Kidney (tissue), 14 donors: ENCODE measurements around the gene NAMPT. TPM values are rescaled to one million over a fixed set of nuclear protein-coding genes. Genes with fewer than 3 reads are reported as not detected.
A peak's percentile ranks its signal among the peaks of the same experiment; 100 is the strongest.

Experiments used
- DNase-seq, 5 donors: peaks; one replicate each; pipeline ENCODE4 v3.0.0-alpha.2; 2013 to 2020
- FAIRE-seq: peaks from 2 replicates; lab custom pipeline; 2012; peaks lifted over from hg19 to GRCh38; lab: Jason Lieb, UNC
- H3K27ac ChIP-seq, 2 donors: one replicate each; pipeline ENCODE4 v1.7.0; 2013; ENCODE audit warnings: low read depth in 2 of 2, low read length in 2 of 2, inconsistent platforms in 1 of 2
- H3K27me3 ChIP-seq: one replicate; pipeline ENCODE4 v1.7.1; 2013; ENCODE audit warnings: low read length, inconsistent platforms; ENCODE audit not compliant: control insufficient read depth, insufficient read depth
- H3K36me3 ChIP-seq, 3 donors: one replicate each; pipeline versions ENCODE4 v1.7.0 to v1.7.1; 2013; ENCODE audit warnings: low read length in 3 of 3, control low read depth in 1 of 3, inconsistent platforms in 1 of 3; ENCODE audit not compliant: insufficient read depth in 3 of 3, control insufficient read depth in 2 of 3
- H3K4me1 ChIP-seq, 3 donors: one replicate each; pipeline versions ENCODE4 v1.7.0 to v1.7.1; 2013; ENCODE audit warnings: low read length in 3 of 3, inconsistent platforms in 1 of 3, low read depth in 1 of 3; ENCODE audit not compliant: control insufficient read depth in 2 of 3, insufficient read depth in 2 of 3
- H3K4me3 ChIP-seq, 3 donors: one replicate each; pipeline versions ENCODE4 v1.7.0 to v1.8.1; 2013; ENCODE audit warnings: low read length in 3 of 3, control low read depth in 1 of 3, inconsistent platforms in 1 of 3
- H3K9ac ChIP-seq, 3 donors: one replicate each; pipeline versions ENCODE4 v1.7.0 to v1.7.1; 2013; ENCODE audit warnings: low read length in 3 of 3, control low read depth in 1 of 3, inconsistent platforms in 1 of 3
- H3K9me3 ChIP-seq, 3 donors: one replicate each; pipeline versions ENCODE4 v1.7.0 to v1.7.1; 2013; ENCODE audit warnings: low read length in 3 of 3, control low read depth in 1 of 3, inconsistent platforms in 1 of 3; ENCODE audit not compliant: control insufficient read depth in 2 of 3, insufficient read depth in 1 of 3
- CTCF ChIP-seq: IDR thresholded peaks from 3 replicates; pipeline ENCODE4 v1.5.1; 2012; ENCODE audit warnings: mild to moderate bottlenecking, moderate library complexity, borderline replicate concordance; ENCODE audit not compliant: insufficient read depth; ENCODE audit errors: extremely low read depth
- intact Hi-C: fragments of 100-400 bp; cut with DNase I; formaldehyde crosslinking; loops from one replicate; pipeline ENCODE4 v1.11.1; 2022
- polyA plus RNA-seq: library from polyadenylated mRNA; stranded (reverse); fragments of 350-450 nt; fragmentation: Illumina TruSeq; extraction: RNeasy Lipid Tissue Mini Kit (QIAGEN cat#74804); gene quantifications from one replicate; pipeline ENCODE4 v1.2.3, GENCODE V29; 2014; ENCODE audit warnings: low read depth, low replicate concordance; ENCODE audit not compliant: insufficient read depth
- total RNA-seq: library from RNA; stranded (reverse); fragmentation: NEBNext Ultra II Directional; extraction: Animal tissue kit (Norgen Biotek cat#: 25700); gene quantifications from one replicate; pipeline ENCODE4 v1.2.1, GENCODE V29; 2021
- donor health status: control.
- donor health status: control.
- donor health status: control.
- donor health status: control.
- donor health status: control.
- donor health status: DM: yes; HTN: yes; CAD: no.
- donor health status: Normal renal cell carcinoma (clear cell type).

The NAMPT gene
- total and polyA plus RNA-seq, 2 donors from 2014 or later = 16.5 to 217 TPM

GRCh38 chr7:106201164-106201563 lies 83.6 kb downstream of the NAMPT start:
- no peaks in the 10 kb centered on the region for H3K9me3 ChIP-seq
- H3K27ac ChIP-seq = no peak overlapping the region
- no peak overlapping the region for H3K4me3 ChIP-seq
- no peak for TF ChIP-seq CTCF
- H3K4me1 ChIP-seq = no peaks in the 10 kb centered on the region
- no peak for FAIRE-seq
- no peak for DNase-seq
- intact Hi-C loops = no loop called here
- H3K36me3 ChIP-seq = no peaks in the 10 kb centered on the region
- no peak overlapping the region for H3K9ac ChIP-seq
- H3K27me3 ChIP-seq = no peaks in the 10 kb centered on the region

GRCh38 chr7:106199813-106200364 lies 84.9 kb downstream of the NAMPT start:
- H3K4me1 ChIP-seq = no peaks in the 10 kb centered on the region
- H3K4me3 ChIP-seq = no peak overlapping the region
- DNase-seq (no peak), FAIRE-seq (no peak)
- intact Hi-C loops = no loop called here
- H3K9ac ChIP-seq = no peak overlapping the region
- H3K9me3 ChIP-seq = no peaks in the 10 kb centered on the region
- peak overlapping the region in 1 of 2 donors; percentile 20 for H3K27ac ChIP-seq
- no peaks in the 10 kb centered on the region for H3K27me3 ChIP-seq
- H3K36me3 ChIP-seq = no peaks in the 10 kb centered on the region
- TF ChIP-seq CTCF = no peak

GRCh38 chr7:106199024-106199423 lies 85.8 kb downstream of the NAMPT start:
- no peak for FAIRE-seq
- Histone ChIP-seq H3K9me3 (no peaks in the 10 kb centered on the region), H3K4me3 (no peak overlapping the region), H3K27me3 (no peaks in the 10 kb centered on the region), H3K9ac (no peak overlapping the region), H3K27ac (no peak overlapping the region), H3K4me1 (peaks cover 0 to under 1% (median 0%) of the 10 kb centered on the region in 3 donors), H3K36me3 (no peaks in the 10 kb centered on the region)
- DNase-seq = no peak
- TF ChIP-seq CTCF = no peak
- intact Hi-C loops = no loop called here

Other genes with a start within 250 kb of the NAMPT start
- gene SYPL1, start 172.7 kb downstream of the NAMPT start, total RNA-seq = 111 TPM
- 90.8 TPM for gene SYPL1, start 172.7 kb downstream of the NAMPT start, polyA plus RNA-seq